ACC112 (cell line): ENCODE measurements around the gene RBCK1.

Experiments
- H2AFZ ChIP-seq: fragments of 200-600 bp; sonication (generic); one replicate; pipeline ENCODE4 v1.6.0; 2017; ENCODE audit warnings: antibody characterized with exemption, low read length; ENCODE audit not compliant: unreplicated experiment
- H3K27ac ChIP-seq: fragments of 200-600 bp; sonication (generic); 2 replicates; pipeline ENCODE4 v1.5.1; 2014; ENCODE audit warnings: low read depth, mild to moderate bottlenecking, antibody characterized with exemption, low read length, moderate library complexity
- H3K27me3 ChIP-seq: fragments of 200-600 bp; sonication (generic); 2 replicates; pipeline ENCODE4 v1.6.1; 2014; ENCODE audit warnings: mild to moderate bottlenecking, antibody characterized with exemption, low read length, moderate library complexity, mixed read lengths; ENCODE audit not compliant: insufficient read depth
- H3K36me3 ChIP-seq: fragments of 200-600 bp; sonication (generic); 2 replicates; pipeline ENCODE4 v1.6.1; 2016; ENCODE audit warnings: mild to moderate bottlenecking, antibody characterized with exemption, low read length, moderate library complexity, mixed read lengths; ENCODE audit not compliant: insufficient read depth
- H3K4me1 ChIP-seq: fragments of 200-600 bp; sonication (generic); one replicate; pipeline ENCODE4 v1.6.1; 2016; ENCODE audit warnings: low read length, mixed read lengths; ENCODE audit not compliant: insufficient read depth, unreplicated experiment, control insufficient read depth
- H3K4me3 ChIP-seq: fragments of 200-600 bp; sonication (generic); 2 replicates; pipeline ENCODE4 v1.5.1; 2014; ENCODE audit warnings: mild to moderate bottlenecking, low read depth, low read length
- H3K79me2 ChIP-seq: fragments of 200-600 bp; sonication (generic); one replicate; pipeline ENCODE4 v1.6.0; 2016; ENCODE audit warnings: low read length; ENCODE audit not compliant: control insufficient read depth, unreplicated experiment, insufficient read depth

Gene RBCK1

GRCh38 chr20:420721-421574 lies 12.8 kb downstream of the RBCK1 start:
- Histone ChIP-seq H3K36me3 (peaks cover 17% of the 10 kb centered on the region; the same call in 1 of the 2 replicates), H3K4me1 (no peaks in the 10 kb centered on the region), H2AFZ (no peak overlapping the region), H3K4me3 (no peak overlapping the region), H3K27me3 (no peaks in the 10 kb centered on the region), H3K27ac (no peak overlapping the region), H3K79me2 (no peaks in the 10 kb centered on the region)

GRCh38 chr20:421685-422250 lies 13.7 kb downstream of the RBCK1 start:
- Histone ChIP-seq H3K27me3 (no peaks in the 10 kb centered on the region), H3K36me3 (peaks cover 13% of the 10 kb centered on the region; the same call in 1 of the 2 replicates), H2AFZ (no peak overlapping the region), H3K4me3 (no peak overlapping the region), H3K27ac (no peak overlapping the region), H3K4me1 (no peaks in the 10 kb centered on the region), H3K79me2 (no peaks in the 10 kb centered on the region)

GRCh38 chr20:426566-426965 lies 18.5 kb downstream of the RBCK1 start:
- H3K4me1 ChIP-seq: no peaks in the 10 kb centered on the region
- peaks cover 5% of the 10 kb centered on the region for H3K36me3 ChIP-seq
- H3K27me3 ChIP-seq: no peaks in the 10 kb centered on the region
- no peak overlapping the region for H3K4me3 ChIP-seq
- H3K79me2 ChIP-seq: no peaks in the 10 kb centered on the region
- no peak overlapping the region for H3K27ac ChIP-seq
- no peak overlapping the region for H2AFZ ChIP-seq

DNA sequence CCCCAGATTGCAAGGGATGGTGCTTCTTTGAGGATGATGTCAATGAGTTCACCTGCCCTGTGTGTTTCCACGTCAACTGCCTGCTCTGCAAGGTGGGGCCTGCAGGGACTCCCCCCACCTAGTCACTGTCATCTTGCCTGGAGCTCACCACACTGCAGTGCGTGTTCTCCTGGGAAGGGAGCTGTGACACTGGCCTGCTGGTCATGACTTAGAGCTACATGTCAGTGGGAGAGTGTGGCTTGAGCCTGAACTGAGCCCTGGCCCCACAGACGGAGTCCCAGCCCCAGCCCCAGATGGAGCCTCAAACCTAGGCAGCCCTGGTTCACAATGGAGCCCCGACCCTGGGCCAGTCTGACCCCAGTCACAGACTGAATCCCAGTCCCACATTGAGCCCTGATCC lies 19.3 kb downstream of the RBCK1 start:
- no peak overlapping the region for H3K27ac ChIP-seq
- H3K27me3 ChIP-seq: no peaks in the 10 kb centered on the region
- no peak overlapping the region for H2AFZ ChIP-seq
- peaks cover 1% of the 10 kb centered on the region; the same call in 1 of the 2 replicates for H3K36me3 ChIP-seq
- no peak overlapping the region for H3K4me3 ChIP-seq
- H3K4me1 ChIP-seq: no peaks in the 10 kb centered on the region
- H3K79me2 ChIP-seq: no peaks in the 10 kb centered on the region

GRCh38 chr20:427849-428657 lies 20.0 kb downstream of the RBCK1 start:
- H3K27me3 ChIP-seq: no peaks in the 10 kb centered on the region
- no peaks in the 10 kb centered on the region; the same call in 1 of the 2 replicates for H3K36me3 ChIP-seq
- no peak overlapping the region for H2AFZ ChIP-seq
- no peak overlapping the region for H3K27ac ChIP-seq
- no peaks in the 10 kb centered on the region for H3K79me2 ChIP-seq
- H3K4me3 ChIP-seq: no peak overlapping the region
- no peaks in the 10 kb centered on the region for H3K4me1 ChIP-seq

DNA sequence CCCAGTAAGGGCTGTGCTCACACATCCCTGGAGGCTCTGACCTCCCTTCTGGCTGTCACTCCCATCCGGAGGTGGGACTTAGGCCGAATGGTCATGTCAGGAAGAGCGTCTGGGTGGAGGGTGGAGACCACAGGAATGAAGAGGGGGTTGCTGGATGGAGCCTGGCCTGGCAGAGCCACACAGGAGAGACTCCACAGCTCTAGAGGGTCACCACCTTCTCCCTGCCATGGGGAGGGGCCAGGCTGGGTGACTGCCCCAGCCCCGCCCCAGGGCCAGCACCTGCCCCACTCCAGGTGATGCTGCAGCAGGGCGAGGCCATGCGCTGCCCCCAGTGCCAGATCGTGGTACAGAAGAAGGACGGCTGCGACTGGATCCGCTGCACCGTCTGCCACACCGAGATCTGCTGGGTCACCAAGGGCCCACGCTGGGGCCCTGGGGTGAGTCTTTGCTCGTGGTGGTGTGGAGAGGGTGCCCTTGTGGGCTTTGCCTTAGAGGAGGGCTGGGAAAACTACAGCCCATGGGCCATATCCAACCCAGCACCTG lies 20.6 kb downstream of the RBCK1 start:
- no peaks in the 10 kb centered on the region for H3K79me2 ChIP-seq
- H3K36me3 ChIP-seq: no peaks in the 10 kb centered on the region; the same call in 1 of the 2 replicates
- no peaks in the 10 kb centered on the region for H3K27me3 ChIP-seq
- no peak overlapping the region for H2AFZ ChIP-seq
- H3K4me3 ChIP-seq: no peak overlapping the region
- H3K4me1 ChIP-seq: peaks cover 4% of the 10 kb centered on the region
- no peak overlapping the region for H3K27ac ChIP-seq

GRCh38 chr20:430091-430999 lies 22.2 kb downstream of the RBCK1 start:
- Histone ChIP-seq H3K27me3 (no peaks in the 10 kb centered on the region), H3K36me3 (no peaks in the 10 kb centered on the region; the same call in 1 of the 2 replicates), H2AFZ (no peak overlapping the region), H3K4me3 (no peak overlapping the region), H3K79me2 (no peaks in the 10 kb centered on the region), H3K4me1 (peaks cover 4% of the 10 kb centered on the region), H3K27ac (no peak overlapping the region)

DNA sequence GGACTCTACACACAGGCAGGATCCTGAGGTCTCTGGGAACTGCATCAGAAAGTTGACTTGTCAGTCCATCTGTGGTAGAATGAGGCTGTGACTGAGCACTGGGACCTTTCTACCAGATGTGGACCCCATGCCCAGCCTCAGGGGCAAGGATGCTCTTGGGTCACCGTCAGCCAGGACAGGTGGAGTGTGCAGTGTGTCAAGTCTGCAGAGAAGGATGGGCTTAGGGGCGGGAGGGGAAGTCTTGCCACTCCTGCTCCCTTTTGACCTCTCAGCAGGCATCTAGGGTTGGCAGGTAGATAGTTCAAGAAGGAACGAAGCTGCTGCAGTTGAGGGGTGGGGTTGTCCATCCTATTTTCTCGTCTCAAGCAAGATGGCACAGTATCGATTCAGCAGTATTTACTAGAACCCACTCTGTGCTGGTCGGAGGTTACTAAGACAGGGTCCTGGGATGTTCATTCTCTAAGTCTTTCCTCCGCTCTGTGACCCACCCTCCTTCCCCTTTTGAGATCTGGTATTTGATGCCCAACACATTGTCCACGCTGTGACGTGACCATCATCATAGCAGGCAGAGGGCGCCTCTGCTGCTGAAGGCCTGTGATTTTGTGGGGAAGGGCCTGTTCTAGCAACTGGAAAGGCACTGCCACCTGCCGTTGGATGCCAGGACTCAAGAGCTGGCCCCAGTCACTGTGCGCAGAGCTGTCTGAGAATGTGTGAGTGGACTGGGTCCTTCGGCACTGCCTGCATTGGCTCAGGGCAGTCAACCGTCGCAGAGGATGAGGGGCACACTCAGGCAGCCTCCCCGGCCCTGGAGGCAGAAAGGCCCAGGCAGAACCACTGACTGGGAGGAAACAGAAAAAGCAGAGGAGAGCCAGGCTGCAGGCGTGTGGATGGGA lies 23.2 kb downstream of the RBCK1 start:
- H3K79me2 ChIP-seq: no peaks in the 10 kb centered on the region
- H3K4me3 ChIP-seq: no peak overlapping the region
- H3K27ac ChIP-seq: no peak overlapping the region
- H3K4me1 ChIP-seq: peaks cover 4% of the 10 kb centered on the region
- H2AFZ ChIP-seq: no peak overlapping the region
- H3K27me3 ChIP-seq: no peaks in the 10 kb centered on the region
- H3K36me3 ChIP-seq: peaks cover 7% of the 10 kb centered on the region; the same call in 1 of the 2 replicates

- Histone ChIP-seq H3K27ac (no peak overlapping the region), H2AFZ (no peak overlapping the region), H3K79me2 (no peaks in the 10 kb centered on the region), H3K4me1 (peaks cover 4% of the 10 kb centered on the region), H3K4me3 (no peak overlapping the region), H3K36me3 (0 out of 2 replicates have a peak, but pooled peaks cover 7% of the 10 kb centered on the region), H3K27me3 (no peaks in the 10 kb centered on the region)
Measured at GRCh38 chr20:432208-432607, 24.1 kb downstream of the RBCK1 start.
